Vagina (tissue), 2 donors: ENCODE data around the gene ADGRF5.

Experiments used
- POLR2A ChIP-seq, 2 donors: fragments of 450-650 bp; IDR thresholded peaks; one replicate each; pipeline ENCODE4 v1.6.1; 2017; ENCODE audit warnings: antibody characterized with exemption in 2 of 2, mild to moderate bottlenecking in 2 of 2, moderate library complexity in 2 of 2
- POLR2AphosphoS5 ChIP-seq, 2 donors: sonication (generic); formaldehyde crosslinking; IDR thresholded peaks; one replicate each; pipeline ENCODE4 v1.9.0; 2017; ENCODE audit warnings: antibody characterized with exemption in 2 of 2, mild to moderate bottlenecking in 2 of 2, low read depth in 1 of 2; ENCODE audit not compliant: insufficient read depth in 1 of 2
- TF ChIP-seq, protein P1 (sequence below), 3 experiments: fragments of 450-650 bp in 2 of 3; fragments of 200-600 bp in 1 of 3; sonication (generic) in 1 of 3; IDR thresholded peaks; one replicate each; pipeline ENCODE4 v1.5.1; 2017 to 2019; ENCODE audit warnings: antibody characterized with exemption in 3 of 3, mild to moderate bottlenecking in 2 of 3, moderate library complexity in 2 of 3

- TF ChIP-seq POLR2A (IDR thresholded peaks at IDR 0.05) (no peak), POLR2AphosphoS5 (IDR thresholded peaks at IDR 0.05; ENCODE audit: insufficient read depth in 1 of 2, low read depth in 1 of 2) (no peak)
- TF ChIP-seq, protein P1, sequence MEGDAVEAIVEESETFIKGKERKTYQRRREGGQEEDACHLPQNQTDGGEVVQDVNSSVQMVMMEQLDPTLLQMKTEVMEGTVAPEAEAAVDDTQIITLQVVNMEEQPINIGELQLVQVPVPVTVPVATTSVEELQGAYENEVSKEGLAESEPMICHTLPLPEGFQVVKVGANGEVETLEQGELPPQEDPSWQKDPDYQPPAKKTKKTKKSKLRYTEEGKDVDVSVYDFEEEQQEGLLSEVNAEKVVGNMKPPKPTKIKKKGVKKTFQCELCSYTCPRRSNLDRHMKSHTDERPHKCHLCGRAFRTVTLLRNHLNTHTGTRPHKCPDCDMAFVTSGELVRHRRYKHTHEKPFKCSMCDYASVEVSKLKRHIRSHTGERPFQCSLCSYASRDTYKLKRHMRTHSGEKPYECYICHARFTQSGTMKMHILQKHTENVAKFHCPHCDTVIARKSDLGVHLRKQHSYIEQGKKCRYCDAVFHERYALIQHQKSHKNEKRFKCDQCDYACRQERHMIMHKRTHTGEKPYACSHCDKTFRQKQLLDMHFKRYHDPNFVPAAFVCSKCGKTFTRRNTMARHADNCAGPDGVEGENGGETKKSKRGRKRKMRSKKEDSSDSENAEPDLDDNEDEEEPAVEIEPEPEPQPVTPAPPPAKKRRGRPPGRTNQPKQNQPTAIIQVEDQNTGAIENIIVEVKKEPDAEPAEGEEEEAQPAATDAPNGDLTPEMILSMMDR (IDR thresholded peaks at IDR 0.05) = no peak
Measured at GRCh38 chr6:46940433-46941226, 18.9 kb upstream of the ADGRF5 start.
